Measurements from ENCODE around the gene OSBPL5.
"Not testable (repeated sequence)": the region's sequence is repeated elsewhere in the genome, so short reads cannot be mapped to it uniquely, and the experiment has no call there.

Gene OSBPL5

DNA sequence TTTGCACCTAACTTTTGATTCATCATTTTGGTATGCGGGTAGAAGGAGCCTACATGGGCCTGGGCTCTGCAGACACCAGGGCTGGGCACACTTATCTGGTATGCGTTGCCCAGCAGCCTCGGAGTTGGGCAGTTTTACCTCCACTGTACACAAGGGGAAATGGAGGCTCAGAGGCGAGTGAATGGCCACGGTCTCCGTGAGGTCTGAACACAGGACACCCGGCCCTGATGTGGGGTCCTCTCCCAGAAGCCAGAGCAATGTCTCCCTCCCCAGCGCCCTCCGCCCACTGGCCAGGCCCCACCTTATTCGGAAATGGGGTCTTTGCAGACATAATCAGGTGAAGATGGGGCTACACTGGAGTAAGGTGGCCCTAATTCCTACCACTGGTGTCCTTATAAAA, 43.7 kb downstream of the OSBPL5 start:
- DNase-seq, result no peak

- no peak for DNase-seq
Measured at GRCh38 chr11:3120071-3120792, 44.9 kb downstream of the OSBPL5 start.

GRCh38 chr11:3119141-3119821, 45.8 kb downstream of the OSBPL5 start:
- no peak for DNase-seq

DNA sequence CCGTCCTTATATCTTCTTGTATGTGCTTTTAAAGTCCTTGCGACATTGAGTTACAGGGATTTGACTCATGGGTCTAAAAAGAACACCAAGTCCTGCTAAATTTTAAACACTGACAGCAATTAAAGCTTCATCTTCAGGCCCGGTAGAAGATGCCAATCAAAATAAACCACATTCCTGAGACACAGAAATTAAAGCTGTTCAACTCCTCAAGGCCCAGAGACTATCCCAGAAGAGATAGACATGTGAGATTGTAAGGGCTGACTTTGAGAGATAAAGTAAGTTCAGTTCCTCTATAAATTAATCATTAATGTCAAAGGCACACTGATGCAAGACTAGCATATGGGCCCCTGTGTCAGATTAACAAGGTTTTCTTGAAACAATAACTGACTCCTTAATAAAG, 49.8 kb downstream of the OSBPL5 start:
- no peak for DNase-seq

- DNase-seq, result not testable (repeated sequence)
Measured at GRCh38 chr11:3113661-3114060, 51.4 kb downstream of the OSBPL5 start.

- no peak for DNase-seq
Measured at GRCh38 chr11:3111919-3112690, 53.0 kb downstream of the OSBPL5 start.

- DNase-seq, result no peak
Measured at GRCh38 chr11:3111466-3111865, 53.6 kb downstream of the OSBPL5 start.

- DNase-seq, result no peak
Measured at GRCh38 chr11:3109921-3110706, 55.0 kb downstream of the OSBPL5 start.

- DNase-seq, result no peak
Measured at GRCh38 chr11:3109434-3109833, 55.7 kb downstream of the OSBPL5 start.

- DNase-seq, result no peak
Measured at GRCh38 chr11:3108183-3108721, 56.9 kb downstream of the OSBPL5 start.

GRCh38 chr11:3107608-3108182, 57.4 kb downstream of the OSBPL5 start:
- DNase-seq, result no peak

GRCh38 chr11:3106736-3107524, 58.2 kb downstream of the OSBPL5 start:
- no peak for DNase-seq

DNA sequence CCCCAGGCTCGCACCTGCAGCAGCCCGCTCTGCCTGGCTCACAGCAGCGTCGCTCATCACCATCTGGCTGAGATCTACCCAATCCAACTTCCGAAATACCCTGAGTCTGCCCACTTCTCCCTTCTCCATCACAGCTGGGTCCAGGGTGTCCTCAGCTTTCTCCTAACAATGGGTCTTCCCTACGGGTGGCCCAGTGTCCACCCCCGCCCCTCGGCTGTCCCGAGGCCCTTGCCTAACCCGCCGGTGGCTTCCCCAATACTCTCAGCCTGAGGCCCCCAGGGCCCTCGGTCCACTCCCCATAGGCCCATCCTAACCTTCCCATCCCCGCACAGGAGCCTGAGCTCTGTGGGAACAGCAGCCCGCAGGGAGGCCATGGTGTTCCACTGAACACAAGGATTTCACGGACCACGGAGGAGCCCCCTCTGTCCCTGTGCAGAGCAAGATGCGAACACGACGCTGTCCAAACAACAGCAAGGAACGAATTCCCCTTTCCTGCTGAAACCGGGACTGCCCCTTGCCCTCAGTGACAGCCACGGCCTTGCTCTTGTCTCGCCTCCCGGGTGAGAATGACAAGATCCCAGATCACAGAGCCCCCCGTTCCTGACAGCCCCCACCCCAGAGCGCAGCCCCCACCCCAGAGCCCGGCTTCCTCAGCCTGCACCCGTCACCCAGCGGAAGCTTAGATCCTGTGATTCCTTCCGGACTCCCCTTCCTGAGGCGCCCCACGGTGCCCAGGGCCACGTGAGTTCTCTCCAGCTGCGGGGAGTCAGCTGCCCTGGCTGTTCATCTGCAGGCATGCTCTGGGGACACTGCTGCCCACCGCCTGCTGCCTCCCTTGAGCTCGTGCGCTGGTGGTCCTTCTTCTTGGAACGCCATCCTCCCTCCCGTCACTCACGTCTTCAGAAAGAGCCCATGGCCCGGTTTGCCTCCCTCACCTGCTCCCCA, 59.0 kb downstream of the OSBPL5 start:
- DNase-seq, result no peak

DNA sequence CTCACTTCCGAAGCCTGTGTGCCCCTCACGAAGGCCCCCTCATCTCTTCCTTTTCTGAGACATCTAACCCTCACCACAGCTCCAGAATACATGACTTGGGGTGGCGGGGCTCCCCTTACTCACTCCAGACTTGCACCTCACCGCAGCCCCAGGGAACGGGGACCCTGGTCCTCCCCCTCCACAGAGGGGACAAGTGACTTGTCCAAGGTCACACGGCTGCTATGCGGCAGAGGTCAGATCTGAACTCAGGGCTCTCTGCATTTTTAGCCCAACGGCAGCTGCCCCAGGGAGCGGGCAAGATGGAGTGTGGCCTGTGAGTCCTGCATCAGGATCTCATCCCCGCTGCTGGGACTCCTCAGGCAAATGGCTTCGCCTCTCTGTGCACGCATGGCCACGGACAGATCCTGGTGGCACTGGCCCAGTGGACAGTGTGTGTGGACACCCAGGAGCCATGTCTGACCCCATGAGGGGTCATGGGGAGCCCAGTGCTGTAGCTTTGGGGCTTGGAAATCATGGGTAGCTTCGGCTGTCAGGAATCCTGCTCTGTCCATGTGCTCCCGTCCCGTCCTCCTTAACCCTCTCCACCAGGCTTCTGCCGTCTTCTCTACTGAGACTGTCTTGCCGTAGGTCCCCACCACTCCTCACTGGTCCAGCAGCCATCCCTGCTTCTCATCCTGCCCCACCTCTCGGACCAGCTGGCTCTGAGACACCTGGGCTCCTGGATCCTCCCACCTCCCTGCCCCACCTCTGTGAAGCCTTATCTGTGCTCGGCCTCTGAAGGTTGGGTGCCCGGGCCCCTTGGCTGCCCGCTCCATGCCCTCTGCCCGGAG, 59.9 kb downstream of the OSBPL5 start:
- DNase-seq, result no peak

DNA sequence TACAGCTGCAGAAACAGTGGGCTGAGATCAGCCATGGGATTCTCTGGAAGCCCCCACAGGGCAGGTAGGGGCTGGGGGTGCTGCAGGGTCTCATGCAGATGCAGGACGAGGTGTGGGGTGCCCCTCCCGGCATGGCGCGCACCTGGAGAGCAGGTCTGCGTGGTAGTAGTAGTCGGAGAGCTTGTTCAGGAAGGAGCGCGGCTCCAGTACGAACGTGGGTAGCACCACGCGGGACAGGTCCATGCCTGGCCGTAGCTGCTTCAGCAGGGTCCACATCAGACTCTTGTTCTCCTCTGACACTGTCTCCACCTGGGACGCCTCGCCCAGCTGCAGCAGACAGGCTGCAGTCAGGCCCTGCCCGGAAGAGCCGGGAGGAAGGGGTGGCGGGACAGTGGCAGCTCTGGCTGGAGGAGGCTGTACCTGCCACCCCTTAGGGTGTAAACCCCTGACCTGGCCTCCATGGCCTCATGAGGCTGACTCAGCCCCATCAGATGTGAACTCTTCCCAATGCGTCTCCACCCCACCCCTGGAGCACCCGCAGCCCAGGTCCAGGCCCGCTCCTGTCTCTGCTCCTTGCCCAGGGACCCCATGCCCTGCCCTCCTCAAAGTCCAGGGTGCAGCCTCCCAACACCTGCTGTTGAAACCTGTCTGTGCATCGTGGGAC, 60.9 kb downstream of the OSBPL5 start:
- DNase-seq, result no peak

DNA sequence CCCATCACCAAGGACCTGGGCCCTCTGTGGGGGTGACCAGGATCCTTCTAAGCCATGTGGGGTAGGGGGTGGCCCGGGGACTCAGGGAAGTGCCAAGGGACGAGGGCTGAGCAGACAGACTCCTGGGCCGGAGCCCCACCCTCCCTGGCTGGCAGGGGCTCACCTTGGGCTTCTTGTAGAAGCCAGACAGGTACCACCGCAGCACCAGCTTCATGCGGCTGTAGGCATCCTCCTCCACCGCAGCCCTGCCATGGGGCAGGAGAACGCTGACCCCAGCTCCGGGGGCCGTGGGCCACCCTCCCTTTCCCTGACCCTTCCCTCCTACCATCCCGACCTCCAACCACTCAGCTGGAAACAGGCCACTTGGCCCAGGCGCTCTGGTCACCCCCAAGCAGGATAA, 62.0 kb downstream of the OSBPL5 start:
- DNase-seq, result no peak

DNA sequence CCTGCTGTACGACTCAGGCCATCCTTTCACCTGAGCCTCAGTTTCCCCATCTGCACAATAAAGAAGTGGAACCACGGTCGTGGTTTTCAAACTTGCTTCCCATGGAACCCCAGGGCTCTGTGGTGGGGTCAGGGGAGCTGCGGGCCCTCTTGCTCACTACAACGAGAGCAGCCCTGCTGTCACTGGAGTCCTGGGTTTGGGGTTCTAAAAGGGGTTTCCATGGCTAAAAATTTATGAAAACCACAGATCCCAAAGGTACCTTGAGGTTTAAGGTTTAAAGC, 62.5 kb downstream of the OSBPL5 start:
- no peak for DNase-seq

DNA sequence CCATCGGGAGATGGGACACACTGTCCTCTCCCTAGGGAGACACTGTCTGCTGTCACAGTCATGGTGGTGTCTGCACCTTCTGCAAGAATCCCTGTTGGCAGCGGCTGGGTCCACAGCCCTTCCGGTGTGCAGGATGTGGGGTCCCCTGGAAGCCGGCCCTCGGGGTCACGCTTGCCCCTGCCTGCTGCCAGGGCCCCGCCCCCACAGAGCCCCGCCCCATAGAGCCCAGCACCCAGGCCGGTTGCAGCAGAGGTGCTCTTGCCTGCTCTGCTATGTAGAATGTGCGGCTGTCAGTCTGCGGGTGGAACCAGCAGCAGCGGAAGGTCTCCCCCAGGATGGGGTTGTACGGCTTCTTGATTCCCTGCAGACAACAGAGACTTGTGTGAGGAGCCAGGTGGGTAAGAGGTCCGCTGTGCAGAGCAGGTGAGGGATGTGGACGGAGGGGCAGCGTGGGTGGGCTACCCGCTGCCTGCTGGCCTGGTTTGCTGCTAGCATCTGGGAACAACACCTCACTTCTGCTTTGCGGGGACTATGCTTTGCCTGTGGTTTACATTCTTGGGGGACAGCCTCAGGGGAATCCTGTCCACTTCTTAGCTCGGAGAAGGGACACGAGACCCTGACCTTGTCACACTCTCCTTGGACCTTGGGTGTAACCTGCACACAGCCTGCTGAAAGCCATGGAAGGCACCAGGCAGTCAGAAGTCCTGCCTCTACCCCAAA, 63.0 kb downstream of the OSBPL5 start:
- no peak for DNase-seq
